Activated CD4-positive, alpha-beta T cell treated with anti-CD3 and anti-CD28 coated beads for 1 hour (primary cell): ENCODE results near the gene METTL3.
A peak's percentile ranks its signal among the peaks of the same experiment; 100 is the strongest.

Experiments used
- DNase-seq: peaks from one replicate; pipeline ENCODE4 v3.0.0-alpha.2; 2020

Gene METTL3

GRCh38 chr14:21525962-21526671, 15.0 kb upstream of the METTL3 start, which contains the start of gene SALL2:
TSS of gene SALL2 (minus strand) at chr14:21526346. CDS start at chr14:21526127, 219 bp downstream.
- peak; percentile 41 for DNase-seq

DNA sequence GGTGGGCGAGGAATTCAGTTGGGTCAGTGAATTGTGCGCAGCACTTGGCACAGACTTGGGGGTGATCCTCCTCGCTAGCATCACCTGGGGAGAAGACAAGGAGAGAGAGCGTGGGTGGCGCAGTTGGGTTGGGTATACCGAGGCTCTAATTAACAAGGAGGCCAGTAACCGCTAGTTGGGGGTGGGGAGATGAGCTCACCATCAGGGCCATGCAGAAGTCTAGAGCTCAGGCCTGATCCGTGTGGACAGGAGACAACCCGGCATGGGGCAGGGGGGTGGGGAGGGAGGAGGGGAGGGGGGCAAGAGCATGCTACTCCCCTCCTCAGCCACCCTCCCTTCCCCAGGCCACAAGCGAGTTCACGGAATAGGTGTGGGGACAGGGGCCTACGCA, 14.4 kb upstream of the METTL3 start:
- DNase-seq = no peak

- DNase-seq = no peak
Measured at GRCh38 chr14:21524575-21525490, 13.7 kb upstream of the METTL3 start.

GRCh38 chr14:21523203-21523602, 12.1 kb upstream of the METTL3 start:
- DNase-seq = no peak

GRCh38 chr14:21521501-21521900, 10.4 kb upstream of the METTL3 start:
- DNase-seq = no peak

DNA sequence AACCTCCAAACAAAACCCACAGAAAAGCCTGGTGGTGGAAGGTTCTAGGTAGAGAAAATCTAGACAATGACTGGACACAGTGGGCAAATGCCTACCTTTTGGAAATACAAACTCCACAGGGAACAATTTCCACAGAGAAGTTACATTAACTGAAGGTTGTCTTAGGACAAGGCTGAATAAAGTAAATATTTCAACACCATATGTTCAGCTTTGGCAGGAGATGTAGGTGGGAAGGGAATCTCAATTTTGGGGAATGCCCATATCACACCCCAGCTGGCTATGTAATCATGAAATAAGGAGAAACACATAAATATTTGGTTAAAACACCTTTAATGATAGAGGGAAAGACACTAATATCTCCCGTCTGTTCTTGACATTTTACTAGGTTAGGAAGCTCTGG, 9.6 kb upstream of the METTL3 start:
- no peak for DNase-seq

- DNase-seq = no peak
Measured at GRCh38 chr14:21518725-21519124, 7.6 kb upstream of the METTL3 start.

- DNase-seq = no peak
Measured at GRCh38 chr14:21514341-21514740, 3.2 kb upstream of the METTL3 start.

GRCh38 chr14:21509432-21510143, 1.6 kb downstream of the METTL3 start:
- no peak for DNase-seq

DNA sequence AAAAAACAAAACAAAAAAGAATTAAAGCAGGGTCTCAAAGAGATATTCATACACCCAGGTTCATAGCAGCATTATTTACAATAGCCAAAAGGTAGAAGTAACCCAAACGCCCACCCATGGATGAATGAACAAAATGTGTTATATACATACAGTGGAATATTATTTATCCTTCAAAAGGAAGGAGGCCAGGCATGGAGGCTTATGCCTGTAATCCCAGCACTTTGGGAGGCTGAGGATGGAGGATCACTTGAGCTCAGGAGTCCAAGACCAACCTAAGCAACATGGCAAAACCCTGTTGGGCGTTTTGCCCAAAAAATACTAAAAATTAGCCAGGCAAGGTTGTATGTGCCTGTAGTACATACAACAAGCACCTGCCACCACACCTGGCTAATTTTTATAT, 4.6 kb downstream of the METTL3 start:
- no peak for DNase-seq

GRCh38 chr14:21505012-21505553, 6.1 kb downstream of the METTL3 start:
- DNase-seq = no peak

DNA sequence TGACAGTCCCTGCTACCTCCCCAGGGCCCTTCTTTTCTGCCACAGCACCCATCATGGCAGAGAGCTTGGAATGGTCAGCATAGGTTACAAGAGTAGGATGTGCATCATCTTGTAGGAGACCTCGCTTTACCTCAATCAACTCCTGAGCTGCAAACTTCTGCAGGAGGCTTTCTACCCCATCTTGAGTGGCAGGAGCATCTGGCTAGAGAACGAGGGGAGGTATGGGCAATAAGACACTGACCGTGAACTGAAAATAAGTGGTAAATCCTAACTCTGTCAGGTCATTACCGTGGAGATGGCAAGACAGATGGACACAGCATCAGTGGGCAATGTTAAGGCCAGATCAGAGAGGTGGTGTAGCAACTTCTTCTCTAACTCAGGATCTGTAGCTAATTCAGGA, 7.8 kb downstream of the METTL3 start:
- DNase-seq = no peak

DNA sequence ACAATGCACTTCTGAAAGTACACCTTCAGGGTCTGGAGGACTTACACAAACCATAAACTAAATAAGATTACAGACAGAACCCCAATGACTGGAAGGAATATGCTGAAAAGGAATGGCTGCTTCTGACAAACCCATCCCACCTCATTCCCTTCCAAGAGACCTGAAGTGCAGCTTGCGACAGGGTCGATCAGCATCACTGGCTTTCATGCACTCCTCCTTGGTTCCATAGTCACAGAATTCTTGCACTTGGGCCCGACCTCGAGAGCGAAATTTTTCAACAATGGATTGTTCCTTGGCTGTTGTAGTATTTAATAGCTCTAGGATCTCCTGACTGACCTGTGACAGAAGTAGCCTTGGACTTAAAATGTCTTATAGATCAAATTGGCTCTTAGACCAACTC, 9.6 kb downstream of the METTL3 start:
- no peak for DNase-seq

DNA sequence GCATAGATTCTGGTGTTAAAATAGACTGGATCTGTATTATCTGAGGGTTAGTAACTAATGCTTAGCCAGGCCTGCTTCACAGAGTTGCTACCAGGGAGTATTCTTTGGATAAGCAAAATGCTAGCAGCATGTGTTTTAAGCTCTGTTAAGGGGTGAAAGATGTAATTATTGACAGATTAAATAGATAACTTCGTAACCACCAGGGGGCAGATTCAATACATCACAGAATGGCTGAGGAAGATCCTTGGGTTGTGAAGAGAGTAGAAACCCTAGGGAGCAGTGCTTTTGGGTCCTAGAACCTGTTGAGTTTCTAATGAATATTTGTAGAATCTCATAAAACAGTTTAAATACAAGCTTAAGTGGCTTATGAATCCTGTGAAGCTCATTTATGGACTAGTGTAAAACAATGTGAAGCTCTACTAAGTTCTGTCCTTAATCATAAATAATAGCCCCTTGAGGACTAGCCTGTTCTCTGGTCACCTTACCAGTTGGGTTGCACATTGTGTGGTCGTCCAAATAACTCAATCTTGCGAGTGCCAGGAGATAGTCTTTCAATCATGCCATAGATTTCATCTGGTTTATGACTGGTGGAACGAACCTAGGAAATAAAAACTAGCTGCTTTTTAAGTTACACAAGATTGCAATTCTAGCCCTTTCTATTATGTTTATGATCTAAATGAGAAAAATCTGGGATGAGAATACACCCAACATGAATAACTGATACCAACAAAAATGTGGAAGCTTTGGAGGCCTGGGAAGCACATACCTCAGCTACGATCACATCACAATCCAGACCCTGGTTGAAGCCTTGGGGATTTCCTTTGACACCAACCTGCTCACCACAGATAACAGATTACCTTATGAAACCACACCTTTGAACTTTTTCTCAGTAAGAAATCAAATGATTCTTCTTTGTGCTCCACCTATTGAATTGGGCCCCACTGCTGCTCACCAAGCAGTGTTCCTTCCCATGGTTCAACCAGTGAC, 12.3 kb downstream of the METTL3 start:
- DNase-seq = no peak

DNA sequence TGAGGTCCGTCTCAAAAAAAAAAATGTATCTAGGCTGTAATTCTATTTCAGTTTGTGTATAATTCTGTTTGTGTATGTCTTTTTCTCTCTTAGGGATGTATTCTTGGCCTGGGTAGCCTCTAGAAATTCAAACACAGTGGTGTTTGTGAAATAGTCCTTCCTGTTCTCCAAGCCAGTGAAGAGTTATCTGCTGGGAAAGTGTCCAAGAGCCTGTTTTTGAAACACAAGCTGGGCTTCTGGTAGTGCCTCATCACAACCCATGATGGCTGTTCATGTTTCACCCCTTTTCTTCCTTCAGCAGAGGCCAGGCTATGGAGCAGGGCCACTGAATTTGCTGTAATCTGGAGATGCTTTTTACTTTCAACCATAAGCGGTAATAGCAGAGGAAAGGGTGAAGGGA, 14.7 kb downstream of the METTL3 start:
- no peak for DNase-seq

GRCh38 chr14:21494902-21495762, 16.0 kb downstream of the METTL3 start:
- no peak for DNase-seq

DNA sequence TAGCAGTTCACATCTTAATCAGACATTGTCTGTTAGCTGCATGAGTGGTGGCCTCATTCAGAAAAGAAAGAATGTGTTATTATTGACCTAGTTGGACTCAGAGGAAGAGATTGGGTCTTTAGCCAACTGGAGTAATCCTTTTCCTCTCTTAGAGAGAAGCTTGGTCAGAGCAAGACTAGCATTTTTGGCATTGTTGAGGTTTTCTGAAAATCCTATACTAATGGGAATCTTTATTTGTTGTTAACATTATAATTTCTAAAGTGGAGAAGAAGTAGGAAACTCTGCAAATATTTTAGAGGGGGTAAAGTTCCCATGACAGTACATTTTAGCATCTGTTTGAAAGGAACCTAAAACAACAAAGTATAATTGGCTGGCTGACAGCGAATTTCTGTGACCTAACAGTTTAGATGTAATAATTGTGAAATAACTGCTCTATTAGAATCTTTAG, 24.5 kb downstream of the METTL3 start:
- DNase-seq = no peak

- peak; percentile 91 for DNase-seq
Measured at GRCh38 chr14:21476925-21477681, 34.0 kb downstream of the METTL3 start, which contains the start of the genes RAB2B and TOX4. TSS of gene RAB2B (minus strand) at chr14:21476959. CDS start at chr14:21476872, 87 bp downstream. TSS of gene TOX4 (plus strand) at chr14:21477195. CDS start at chr14:21477279, 84 bp downstream.

- peak; percentile 71 for DNase-seq
Measured at GRCh38 chr14:21476523-21476924, 34.6 kb downstream of the METTL3 start.
